ENCODE data around the gene ATF7.

- TF ChIP-seq, protein P1, sequence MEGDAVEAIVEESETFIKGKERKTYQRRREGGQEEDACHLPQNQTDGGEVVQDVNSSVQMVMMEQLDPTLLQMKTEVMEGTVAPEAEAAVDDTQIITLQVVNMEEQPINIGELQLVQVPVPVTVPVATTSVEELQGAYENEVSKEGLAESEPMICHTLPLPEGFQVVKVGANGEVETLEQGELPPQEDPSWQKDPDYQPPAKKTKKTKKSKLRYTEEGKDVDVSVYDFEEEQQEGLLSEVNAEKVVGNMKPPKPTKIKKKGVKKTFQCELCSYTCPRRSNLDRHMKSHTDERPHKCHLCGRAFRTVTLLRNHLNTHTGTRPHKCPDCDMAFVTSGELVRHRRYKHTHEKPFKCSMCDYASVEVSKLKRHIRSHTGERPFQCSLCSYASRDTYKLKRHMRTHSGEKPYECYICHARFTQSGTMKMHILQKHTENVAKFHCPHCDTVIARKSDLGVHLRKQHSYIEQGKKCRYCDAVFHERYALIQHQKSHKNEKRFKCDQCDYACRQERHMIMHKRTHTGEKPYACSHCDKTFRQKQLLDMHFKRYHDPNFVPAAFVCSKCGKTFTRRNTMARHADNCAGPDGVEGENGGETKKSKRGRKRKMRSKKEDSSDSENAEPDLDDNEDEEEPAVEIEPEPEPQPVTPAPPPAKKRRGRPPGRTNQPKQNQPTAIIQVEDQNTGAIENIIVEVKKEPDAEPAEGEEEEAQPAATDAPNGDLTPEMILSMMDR (IDR thresholded peaks at IDR 0.05; ENCODE audit: low read depth, low read length): no peak
- no peak for TF ChIP-seq POLR2A (IDR thresholded peaks at IDR 0.05; ENCODE audit: extremely low read depth, insufficient read length)
Observed at GRCh38 chr12:53623548-53624385, 2.4 kb downstream of the ATF7 start.
